ENCODE data around the gene SLAIN2.
"Not testable (repeated sequence)": the region's sequence is repeated elsewhere in the genome, so short reads cannot be mapped to it uniquely, and the experiment has no call there.

Gene SLAIN2

GRCh38 chr4:48450740-48451139 is 109.4 kb downstream of the SLAIN2 start:
- no peak for DNase-seq

GRCh38 chr4:48451656-48452055 is 110.3 kb downstream of the SLAIN2 start:
- DNase-seq: not testable (repeated sequence)

- no peak for DNase-seq
Measured at GRCh38 chr4:48454591-48454990, 113.3 kb downstream of the SLAIN2 start.

- no peak for DNase-seq
Measured at GRCh38 chr4:48461000-48461399, 119.7 kb downstream of the SLAIN2 start.

- no peak for DNase-seq
Measured at GRCh38 chr4:48462363-48462762, 121.0 kb downstream of the SLAIN2 start.

- no peak for DNase-seq
Measured at GRCh38 chr4:48467442-48467841, 126.1 kb downstream of the SLAIN2 start.

- DNase-seq: no peak
Measured at GRCh38 chr4:48467891-48468290, 126.6 kb downstream of the SLAIN2 start.

- DNase-seq: no peak
Measured at GRCh38 chr4:48470137-48470536, 128.8 kb downstream of the SLAIN2 start.

- DNase-seq: no peak
Measured at GRCh38 chr4:48470570-48470969, 129.2 kb downstream of the SLAIN2 start.

GRCh38 chr4:48472794-48473193 is 131.5 kb downstream of the SLAIN2 start:
- DNase-seq: no peak

- DNase-seq: no peak
Measured at GRCh38 chr4:48475770-48476169, 134.4 kb downstream of the SLAIN2 start.

Measured in NCI-H510A (cell line).